ENCODE results near the gene SYK.

Gene SYK

DNA sequence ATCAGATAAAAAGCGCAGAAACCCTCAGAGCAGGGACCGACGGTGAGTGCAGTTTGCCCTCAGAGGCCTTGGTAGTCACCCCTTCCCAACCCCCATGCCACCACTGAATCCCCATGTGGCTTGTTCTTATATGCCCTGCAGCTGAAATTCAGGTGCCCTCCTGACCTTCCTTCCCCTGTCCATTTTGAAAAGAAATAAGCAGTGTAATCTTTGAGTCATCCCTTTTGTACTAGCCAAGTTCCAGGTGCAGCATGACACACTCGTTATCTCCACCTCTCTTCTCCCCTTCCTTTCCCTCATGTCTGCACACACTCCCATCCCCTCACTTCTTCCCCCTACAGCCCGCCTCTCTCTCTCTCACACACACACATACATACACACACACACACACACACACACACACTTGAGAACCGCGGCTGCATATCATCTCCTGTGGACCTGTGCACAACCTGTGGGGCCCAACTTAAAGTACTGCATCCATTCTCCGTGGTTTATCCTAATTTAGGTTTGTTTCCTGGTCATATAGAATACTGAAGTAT lies 53.1 kb downstream of the SYK start:
- no peak for FAIRE-seq

DNA sequence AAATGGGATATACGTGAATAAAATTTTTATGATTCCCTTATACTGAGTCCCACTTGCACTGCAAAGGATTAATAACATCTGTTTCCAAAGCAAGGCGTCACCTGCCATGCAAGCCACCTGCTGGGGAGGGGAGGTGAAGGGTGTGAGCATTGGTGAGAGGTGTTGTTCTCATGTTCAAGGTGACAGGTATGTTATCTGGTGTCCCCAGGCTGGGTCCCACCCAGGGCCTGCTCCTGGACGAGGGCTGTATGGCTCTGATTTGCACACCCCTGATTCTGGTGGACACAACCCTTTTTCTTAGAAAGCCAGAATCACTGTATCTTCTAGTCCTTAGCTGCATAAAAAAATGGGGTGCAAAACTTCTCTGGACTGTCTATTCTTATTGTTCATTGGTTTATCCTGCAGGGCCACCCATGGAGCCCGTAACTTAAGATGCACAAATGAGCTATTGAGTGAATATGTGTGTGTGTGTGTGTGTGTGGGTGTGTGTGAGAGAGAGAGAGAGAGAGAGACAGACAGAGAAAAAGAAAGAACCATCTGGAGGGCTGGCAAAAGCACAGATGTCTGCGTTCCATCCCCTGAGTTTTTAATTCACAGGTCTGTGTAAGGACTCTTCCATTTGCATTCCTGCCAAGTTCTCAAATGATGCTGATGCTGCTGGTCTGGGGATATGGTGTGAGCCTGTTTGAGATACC lies 53.7 kb downstream of the SYK start:
- no peak for FAIRE-seq

DNA sequence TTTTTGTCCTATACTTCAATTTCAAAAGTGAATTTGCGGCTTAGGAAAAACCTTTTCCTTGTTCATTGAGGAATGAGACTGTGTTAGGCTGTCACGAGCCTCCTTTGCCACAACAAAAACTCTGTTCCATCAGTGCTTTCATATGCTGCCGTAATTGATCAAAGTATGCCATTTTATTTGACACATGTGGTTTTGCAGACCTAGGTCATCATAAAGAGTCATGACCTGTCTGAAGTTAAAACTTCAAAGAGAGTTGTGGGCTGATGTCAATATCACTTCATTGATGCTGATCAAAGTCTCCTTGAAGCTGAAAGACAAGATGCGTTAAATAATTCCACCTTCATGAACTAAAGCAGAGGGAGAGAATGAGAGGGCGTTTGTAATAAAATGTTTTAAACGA lies 55.5 kb downstream of the SYK start:
- FAIRE-seq: no peak

DNA sequence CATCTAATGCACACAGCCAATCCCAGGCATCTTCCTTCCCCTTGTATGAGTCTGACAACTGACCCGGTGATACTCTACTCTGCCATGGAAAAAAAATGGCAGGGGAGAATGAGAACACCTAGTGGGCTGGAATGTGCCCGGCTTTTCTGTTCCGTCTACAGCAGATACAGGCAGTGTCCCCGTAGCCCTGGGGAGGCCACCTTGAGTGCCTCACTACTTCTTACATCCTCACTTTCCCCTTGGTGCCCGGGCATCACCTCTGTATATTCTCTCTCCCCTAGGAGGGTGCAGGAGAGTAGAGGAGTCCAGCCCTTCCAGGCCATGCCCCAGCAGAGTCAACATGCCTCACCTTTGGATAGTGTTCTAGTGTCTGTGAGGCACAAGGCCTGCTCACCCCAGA lies 56.2 kb downstream of the SYK start:
- no peak for FAIRE-seq

DNA sequence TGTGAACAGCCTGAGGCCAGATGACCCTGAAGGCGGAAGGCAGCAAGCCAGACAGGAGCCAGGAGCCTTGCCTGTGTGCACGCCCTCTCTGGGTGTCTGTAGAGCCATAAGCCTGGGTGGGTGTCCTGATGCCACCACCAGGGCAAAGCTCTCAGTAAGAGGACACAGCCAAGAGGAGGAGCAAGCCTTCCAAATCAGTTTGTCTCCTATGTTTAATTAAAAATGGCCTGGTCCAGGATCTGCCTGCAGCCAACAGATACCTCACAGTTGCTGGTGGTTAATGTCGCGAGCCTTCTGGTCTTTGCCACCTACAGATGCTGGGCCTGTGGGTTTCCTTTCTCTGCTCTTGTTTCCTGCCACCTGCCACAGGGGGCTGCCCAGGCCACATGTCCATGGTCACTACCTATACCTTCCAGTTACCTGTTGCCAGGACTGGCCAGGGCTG lies 56.9 kb downstream of the SYK start:
- no peak for FAIRE-seq

DNA sequence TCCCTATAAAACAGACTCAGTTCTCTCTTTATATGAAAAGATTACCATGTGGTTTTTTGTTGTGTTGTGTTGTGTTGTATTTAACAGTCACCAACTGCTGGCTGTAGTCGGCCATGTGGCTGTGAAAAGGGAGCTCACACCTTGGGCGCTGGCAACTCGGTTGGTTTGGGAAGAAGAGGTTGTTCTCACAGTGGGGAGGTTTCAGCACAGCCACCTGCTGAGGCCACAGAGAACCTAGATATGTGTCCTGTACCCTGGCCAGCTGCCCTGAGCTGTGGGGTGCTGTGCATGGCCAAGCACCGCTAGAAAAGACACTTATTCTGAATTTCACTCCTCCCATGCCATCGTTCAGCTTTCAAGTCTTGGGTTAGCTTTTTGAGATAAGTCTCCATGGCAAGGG lies 58.8 kb downstream of the SYK start:
- no peak for FAIRE-seq

DNA sequence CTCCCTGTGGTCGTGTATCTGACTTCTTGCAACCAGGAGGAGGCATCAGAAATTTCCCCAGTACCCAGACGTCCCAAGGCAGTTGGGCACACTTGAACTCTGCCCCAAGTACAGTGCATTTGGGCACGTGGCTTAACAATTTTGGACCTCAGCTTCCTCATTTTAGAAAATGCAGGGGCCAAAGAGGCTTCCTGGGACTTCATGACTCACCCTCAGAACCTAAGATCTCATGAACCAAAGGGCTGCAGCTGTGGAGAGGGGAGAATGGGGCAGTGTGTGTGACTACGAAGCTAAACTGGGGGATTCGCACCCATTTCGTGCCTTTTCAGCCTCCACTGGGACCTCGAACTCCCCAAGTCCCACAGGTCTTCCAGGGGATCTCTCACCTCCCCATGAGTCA lies 59.2 kb downstream of the SYK start:
- FAIRE-seq: no peak

DNA sequence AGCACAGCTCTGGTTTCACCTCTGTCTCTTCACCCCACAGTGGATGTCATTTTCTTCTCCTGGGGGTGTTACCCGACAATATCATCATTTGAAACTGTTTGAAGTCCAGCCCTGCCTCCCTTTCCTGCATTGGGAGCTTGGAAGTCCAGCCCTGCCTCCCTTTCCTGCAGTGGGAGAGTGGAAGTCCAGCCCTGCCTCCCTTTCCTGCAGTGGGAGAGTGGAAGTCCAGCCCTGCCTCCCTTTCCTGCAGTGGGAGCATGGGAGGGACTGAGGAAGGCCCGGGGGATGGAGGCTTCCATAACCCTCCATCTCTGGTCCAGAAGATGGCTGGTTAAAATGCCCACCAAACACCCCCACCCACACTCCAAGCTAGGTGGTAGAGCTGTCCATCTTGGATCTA lies 59.8 kb downstream of the SYK start:
- FAIRE-seq: no peak

DNA sequence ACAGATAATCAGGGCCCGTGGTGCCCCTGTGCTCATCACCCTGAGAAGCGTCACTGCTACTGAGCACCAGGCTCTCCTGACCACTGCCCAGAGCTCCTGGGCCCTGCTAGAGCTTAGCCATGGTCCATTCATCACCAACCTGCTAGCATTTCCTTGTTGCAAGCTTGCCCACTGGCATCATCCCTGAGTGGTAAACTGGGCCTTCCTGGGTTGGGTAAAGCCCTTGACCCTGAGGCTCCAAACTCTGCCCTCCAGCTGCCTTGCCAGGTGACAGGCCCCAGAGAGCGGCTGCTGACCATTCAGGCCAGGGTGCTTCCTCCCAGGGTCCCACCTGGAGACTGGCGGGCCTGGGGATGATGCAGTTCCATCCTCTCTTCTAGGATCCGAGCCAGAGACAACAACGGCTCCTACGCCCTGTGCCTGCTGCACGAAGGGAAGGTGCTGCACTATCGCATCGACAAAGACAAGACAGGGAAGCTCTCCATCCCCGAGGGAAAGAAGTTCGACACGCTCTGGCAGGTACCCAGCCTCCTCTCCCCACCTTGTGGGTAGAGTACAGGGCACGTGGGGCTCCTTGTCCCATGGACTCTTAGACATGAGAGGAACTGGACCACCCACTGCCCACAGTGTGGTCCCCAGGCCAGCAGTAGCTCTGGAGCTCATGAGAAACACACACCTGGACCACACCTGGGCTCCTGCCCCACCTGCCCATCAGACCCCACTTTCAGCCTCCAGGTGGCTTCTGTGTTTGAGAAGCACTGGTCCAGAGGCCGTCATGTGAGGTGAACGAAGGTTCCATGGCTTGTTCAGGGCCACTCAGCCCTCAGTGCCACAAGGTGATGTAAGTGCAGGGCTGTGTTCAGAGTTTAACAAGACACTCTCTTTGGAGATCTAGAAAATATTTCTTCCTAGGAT lies 60.5 kb downstream of the SYK start:
- FAIRE-seq: no peak

DNA sequence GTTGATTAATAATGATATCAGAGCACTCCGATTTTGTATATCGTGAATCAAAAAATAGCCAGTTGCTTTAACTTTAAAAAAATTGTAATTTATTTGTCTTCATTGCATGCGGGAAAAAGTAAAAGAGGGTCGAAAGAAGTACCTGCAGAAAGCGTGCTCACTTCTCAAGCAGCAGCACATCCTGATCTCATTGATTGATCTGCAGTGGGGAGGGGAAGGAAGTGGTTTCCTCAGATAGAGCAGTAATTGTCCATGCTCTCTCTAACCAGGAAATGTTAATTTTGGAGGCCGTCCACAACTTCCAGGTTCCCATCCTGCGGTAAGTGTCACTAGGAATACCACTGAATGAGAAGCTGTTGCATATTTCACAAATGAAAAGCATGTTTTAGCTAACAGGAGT lies 63.2 kb downstream of the SYK start:
- FAIRE-seq: no peak

DNA sequence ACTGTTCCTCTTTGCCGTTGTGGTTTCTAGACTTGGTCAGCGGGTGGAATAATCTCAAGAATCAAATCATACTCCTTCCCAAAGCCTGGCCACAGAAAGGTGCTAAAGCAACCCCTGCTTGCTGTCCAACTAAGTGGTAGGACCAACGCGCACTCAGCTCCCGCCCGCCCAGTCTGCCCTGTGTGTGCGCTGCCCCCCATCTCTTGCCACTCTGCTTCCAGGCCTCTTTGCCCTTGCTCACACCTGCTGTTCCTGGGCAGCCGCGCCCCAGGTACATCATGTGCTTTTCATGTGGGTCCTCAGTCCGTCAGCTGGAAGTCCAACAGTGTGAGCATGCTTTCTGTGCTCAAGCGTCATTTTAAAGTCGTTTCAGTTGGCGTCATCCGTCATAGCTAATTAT lies 65.5 kb downstream of the SYK start:
- FAIRE-seq: no peak

DNA sequence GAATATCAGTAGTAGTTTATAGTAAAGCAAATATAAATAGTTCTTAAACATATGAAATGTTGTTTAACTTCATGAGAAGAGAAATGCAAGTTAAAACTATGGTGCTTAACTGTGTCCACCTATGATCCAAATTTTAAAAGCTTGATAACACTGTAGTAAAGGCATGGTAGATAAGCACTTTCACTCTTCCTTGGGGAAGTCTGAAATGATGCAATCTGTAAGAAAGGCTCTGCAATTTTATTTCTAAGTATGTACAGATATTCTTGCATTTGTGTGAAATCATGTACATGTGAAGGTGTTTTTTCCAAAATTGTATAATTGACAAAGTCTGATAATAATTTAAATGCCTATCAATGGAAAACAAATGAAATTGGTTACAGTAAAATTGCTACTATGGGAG lies 66.9 kb downstream of the SYK start:
- no peak for FAIRE-seq

DNA sequence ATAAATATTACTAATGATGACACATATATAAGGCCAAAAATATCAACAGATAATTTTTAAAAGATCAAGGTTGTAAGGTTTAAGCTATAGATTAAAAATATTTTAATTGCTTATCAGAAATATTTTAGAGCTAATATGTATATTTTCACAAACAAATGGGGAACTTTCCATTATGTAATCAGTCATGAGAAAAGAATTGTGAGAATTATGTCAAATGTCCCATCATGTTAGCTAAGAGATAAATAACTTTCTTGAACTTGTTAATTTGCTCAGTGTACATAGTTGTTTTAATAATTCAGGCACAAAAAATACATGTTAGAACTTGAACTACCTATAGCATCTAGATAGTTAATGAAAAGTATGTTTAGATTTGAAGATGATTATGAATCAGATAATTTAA lies 67.7 kb downstream of the SYK start:
- no peak for FAIRE-seq

DNA sequence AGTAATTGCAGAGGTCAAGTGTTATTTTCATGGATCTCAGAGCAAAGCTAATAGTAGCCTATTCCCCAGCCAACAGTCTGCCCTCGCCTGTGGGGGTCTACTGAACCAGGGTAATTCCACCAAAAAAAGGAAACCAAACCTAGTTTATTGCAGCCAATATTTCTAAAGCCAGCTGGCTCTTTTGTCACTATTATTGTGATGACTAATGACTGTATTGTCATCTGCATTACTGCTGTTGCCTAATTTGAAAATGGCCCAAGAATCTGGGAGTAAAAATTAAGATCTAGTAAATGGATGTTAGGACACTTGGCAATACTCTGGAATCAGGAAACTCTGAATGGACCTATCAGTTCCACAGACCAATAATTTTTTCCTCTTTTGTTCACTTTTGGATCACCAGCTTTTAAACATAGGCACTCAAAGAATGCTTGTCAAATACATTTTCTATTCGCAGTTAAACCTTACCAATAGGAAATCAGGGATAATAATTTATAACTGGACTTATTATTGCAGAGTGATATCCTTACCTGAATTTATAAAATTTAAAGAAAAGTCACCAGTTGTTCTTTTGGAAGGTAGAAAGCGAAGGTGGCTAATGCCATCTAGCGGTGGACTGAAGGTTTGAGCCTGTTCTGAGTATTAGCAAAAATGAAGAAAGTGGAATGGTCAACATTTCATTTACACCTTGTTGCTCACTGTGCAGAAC lies 69.2 kb downstream of the SYK start:
- FAIRE-seq: peak; percentile 96

DNA sequence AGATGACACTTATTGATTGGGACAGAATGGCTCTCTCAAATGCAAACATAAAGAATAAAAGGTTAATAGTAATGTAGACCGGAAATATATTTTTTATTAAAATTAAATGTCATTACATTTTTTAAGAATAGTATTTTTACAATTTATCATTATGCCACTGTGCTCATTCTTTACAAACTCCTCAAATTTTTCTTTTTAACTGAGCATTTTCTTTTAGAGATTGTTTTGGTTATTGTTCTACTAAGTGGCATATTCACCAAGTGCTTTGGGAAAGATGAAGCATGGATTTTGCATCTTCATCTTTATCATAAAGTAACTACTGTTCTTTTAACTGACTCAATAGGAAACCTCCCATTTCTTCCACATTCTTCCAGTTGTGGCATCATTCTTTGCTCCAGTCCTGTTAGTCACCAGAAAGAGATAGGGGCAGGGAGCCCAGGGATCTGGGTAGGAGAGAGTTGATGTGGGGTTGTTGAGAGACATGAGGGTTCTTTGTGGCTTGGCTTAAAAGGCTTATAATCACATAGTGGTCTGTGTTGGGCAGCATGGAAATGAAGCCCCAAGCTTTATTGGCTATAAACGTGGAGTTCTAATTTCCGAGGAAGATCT lies 69.8 kb downstream of the SYK start:
- no peak for FAIRE-seq

DNA sequence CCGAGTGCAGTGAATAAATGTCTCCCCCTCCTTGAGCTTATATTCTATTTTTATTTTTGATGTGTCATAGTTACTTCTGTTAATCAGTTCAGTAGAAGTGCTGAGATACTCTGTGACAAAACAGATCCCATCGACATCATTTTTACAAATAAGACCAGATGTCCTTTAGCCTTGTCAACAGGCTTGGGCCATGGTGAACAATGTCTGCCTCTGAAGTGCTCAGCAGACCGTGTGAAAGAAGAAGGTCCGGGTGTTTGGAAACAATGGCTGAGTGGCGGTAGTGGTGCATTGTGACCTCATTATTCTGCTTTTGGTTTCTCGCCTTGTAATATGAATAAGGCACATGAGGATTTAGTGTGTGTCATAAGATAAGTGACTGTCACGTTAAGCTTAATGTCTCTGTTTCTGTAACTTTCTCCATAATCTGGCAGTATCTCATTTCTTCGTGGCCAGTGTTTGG lies 71.2 kb downstream of the SYK start:
- peak; percentile 96 for FAIRE-seq

DNA sequence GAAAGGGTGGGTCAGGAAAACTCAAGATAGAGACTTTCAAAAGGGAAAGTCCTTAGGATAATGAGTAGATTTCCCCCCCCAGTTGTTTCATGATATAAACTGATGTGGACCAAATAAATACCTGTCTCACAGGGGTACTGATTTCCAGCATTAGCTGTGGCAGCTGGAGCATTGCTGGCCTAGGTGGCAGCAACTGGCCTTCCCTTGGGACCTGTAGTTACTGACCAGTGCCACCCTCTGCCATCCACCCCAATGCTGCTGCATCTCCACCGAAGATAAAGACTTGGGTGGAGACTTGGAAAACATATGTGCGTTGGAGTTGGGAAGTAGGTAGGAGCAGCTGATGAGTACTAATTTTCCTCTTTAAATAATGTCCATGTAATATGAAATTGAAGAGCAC lies 71.8 kb downstream of the SYK start:
- no peak for FAIRE-seq

DNA sequence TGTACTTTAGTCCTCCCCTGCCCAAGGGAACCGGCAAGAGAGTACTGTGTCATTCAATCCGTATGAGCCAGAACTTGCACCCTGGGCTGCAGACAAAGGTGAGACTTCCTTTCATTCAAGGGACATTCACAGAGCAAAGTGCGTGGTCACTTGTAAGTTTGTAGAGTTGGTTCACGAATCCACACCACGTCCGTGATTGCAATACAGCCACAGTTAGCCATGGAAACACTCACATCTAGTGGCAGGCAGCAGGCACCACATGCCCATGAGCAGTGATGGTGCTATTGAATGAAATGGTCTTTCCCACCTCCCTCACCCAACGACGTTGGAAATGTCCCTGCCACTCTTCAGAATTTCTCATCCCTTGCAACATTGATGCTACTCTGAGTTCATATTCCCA lies 72.6 kb downstream of the SYK start:
- FAIRE-seq: no peak

DNA sequence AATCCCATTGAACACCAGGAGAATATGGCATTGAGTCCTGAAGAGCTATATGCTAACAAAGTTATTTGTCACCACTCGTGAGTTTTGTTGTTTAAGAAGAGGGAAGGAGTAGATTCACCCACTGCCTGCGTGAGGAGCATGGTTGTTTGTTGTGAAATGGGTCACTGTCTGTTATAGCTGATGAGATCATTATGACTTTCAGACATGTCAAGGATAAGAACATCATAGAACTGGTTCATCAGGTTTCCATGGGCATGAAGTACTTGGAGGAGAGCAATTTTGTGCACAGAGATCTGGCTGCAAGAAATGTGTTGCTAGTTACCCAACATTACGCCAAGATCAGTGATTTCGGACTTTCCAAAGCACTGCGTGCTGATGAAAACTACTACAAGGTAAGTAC lies 76.9 kb downstream of the SYK start:
- FAIRE-seq: no peak

DNA sequence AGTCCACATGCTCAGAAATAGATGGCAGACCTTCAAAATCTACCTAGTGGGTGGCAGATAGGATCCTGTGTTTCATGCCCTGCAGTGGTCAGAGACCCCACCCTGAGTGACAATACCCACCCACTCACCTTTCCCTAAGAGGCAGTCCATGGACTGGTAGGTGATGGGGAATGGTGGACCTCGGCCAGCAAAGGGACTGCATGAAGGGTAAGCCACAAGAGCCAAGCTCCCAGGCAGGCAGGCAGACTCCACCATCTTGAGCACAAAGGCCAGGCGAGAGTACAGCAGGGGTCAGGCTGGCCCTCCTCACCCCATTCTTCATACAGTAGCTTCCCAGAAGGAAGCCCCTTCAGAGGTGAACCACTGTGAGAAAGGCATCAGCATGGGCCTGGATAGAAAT lies 78.4 kb downstream of the SYK start:
- no peak for FAIRE-seq

DNA sequence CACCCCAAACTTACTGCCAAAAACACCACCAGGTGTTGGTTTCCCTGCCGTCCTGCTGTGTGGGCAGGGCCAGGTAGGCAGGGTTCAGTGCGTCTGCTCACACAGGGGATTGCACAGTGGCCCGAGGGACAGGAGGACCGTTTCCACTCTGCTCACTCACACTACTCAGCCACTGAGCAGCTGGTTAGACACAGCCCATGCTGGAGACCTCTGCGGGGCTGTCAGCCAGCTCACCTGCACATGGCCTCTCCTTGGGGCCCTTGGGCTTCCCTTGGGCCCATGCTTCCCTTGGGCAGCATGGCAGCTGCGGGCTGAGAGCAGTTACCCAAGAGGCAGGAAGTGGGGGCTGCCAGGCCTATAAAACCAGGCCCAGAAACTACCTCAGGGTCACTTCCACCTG lies 79.0 kb downstream of the SYK start:
- no peak for FAIRE-seq

DNA sequence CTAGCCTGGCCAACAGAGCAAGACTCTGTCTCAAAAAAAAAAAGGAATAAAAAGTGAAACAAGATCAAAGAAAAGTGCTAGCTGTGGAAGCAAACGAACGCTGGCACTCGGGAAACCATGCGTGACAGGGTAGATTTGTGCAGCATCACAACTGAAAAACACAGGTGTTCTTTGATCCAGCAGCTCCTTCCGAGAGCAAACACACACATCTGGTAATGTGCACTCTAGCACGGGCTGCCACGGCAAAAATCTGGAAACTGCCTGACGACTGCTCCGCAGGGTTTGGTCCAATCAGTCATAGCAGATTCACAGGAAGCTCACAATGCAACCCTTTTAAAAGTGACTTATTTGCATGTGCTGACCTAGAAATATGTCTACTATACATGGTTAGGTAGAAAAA lies 80.0 kb downstream of the SYK start:
- FAIRE-seq: peak; percentile 74

DNA sequence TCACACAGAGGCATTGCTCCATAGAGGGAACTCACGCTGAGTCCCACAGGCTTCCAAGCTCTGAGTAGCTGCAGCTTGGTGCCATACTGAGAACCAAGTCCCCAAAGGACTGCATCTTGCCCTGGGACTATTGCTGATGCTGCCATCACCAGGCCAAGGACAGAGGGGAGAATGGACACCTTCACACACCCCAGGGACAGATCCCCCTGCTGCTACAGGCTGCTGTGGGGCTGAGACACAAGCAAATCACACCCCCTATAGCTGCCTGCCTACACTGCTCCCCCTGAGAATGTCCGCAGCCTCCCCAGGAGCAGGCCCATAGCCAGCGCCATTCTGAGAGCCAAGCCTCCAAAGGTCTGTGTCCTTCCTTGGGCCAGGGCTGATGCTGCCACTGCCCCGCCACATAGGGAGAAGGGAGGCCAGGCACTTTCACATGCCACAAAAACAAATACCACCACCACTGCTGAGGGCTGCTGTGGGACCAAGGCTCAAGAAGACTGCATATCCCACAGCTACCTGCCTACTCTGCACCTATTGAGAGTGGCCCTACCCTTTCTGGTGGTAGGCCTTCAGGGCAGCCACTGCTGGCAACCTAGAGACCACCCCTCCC lies 81.5 kb downstream of the SYK start:
- FAIRE-seq: no peak
